Activated CD4-positive, alpha-beta T cell treated with anti-CD3 and anti-CD28 coated beads for 48 hours (primary cell): ENCODE measurements around the gene LHX2.

ENCODE experiments used
- DNase-seq: peaks from one replicate; pipeline ENCODE4 v3.0.0-alpha.2; 2020

Gene LHX2

GRCh38 chr9:124035001-124035650, 23.6 kb downstream of the LHX2 start:
- DNase-seq: no peak

- DNase-seq: no peak
These were observed 25.0 kb downstream of the LHX2 start for GRCh38 chr9:124036578-124036977.

- no peak for DNase-seq
These were observed 26.2 kb downstream of the LHX2 start for GRCh38 chr9:124037790-124038189.

GRCh38 chr9:124038239-124038638, 26.7 kb downstream of the LHX2 start:
- no peak for DNase-seq

- no peak for DNase-seq
These were observed 27.4 kb downstream of the LHX2 start for GRCh38 chr9:124038790-124039633.

GRCh38 chr9:124040186-124040931, 28.8 kb downstream of the LHX2 start:
- DNase-seq: peak; percentile 40

- peak; percentile 61 for DNase-seq
These were observed 29.6 kb downstream of the LHX2 start for GRCh38 chr9:124040935-124041816.

GRCh38 chr9:124041817-124042116, 30.2 kb downstream of the LHX2 start:
- no peak for DNase-seq

GRCh38 chr9:124042201-124042721, 30.7 kb downstream of the LHX2 start:
- DNase-seq: no peak

GRCh38 chr9:124044448-124044847, 32.9 kb downstream of the LHX2 start:
- DNase-seq: no peak

GRCh38 chr9:124045076-124045829, 33.7 kb downstream of the LHX2 start:
- DNase-seq: peak; percentile 38

GRCh38 chr9:124045830-124046177, 34.2 kb downstream of the LHX2 start:
- DNase-seq: no peak

GRCh38 chr9:124046189-124046588, 34.6 kb downstream of the LHX2 start:
- no peak for DNase-seq

- no peak for DNase-seq
These were observed 35.7 kb downstream of the LHX2 start for GRCh38 chr9:124047251-124047672.

GRCh38 chr9:124050955-124051354, 39.4 kb downstream of the LHX2 start:
- DNase-seq: no peak

GRCh38 chr9:124052401-124052800, 40.8 kb downstream of the LHX2 start:
- DNase-seq: no peak

GRCh38 chr9:124054582-124055227, 43.1 kb downstream of the LHX2 start:
- peak; percentile 72 for DNase-seq

- no peak for DNase-seq
These were observed 49.5 kb downstream of the LHX2 start for GRCh38 chr9:124060844-124061605.

- peak; percentile 9 for DNase-seq
These were observed 50.6 kb downstream of the LHX2 start for GRCh38 chr9:124062172-124062571.

GRCh38 chr9:124066783-124067577, 55.4 kb downstream of the LHX2 start:
- DNase-seq: no peak
